ENCODE data around the gene TTC39B.

The TTC39B gene

GRCh38 chr9:15300218-15300617 lies 6.8 kb downstream of the TTC39B start:
- no peak for DNase-seq

- DNase-seq, result no peak
Observed at GRCh38 chr9:15299374-15299939, 7.6 kb downstream of the TTC39B start.

- no peak for DNase-seq
Observed at GRCh38 chr9:15298362-15298761, 8.7 kb downstream of the TTC39B start.

- DNase-seq, result no peak
Observed at GRCh38 chr9:15295761-15296405, 11.1 kb downstream of the TTC39B start.

- no peak for DNase-seq
Observed at GRCh38 chr9:15294604-15295003, 12.4 kb downstream of the TTC39B start.

GRCh38 chr9:15293804-15294316 lies 13.2 kb downstream of the TTC39B start:
- no peak for DNase-seq

GRCh38 chr9:15293084-15293483 lies 13.9 kb downstream of the TTC39B start:
- DNase-seq, result no peak

- no peak for DNase-seq
Observed at GRCh38 chr9:15289603-15290002, 17.4 kb downstream of the TTC39B start.

GRCh38 chr9:15287309-15287708 lies 19.7 kb downstream of the TTC39B start:
- DNase-seq, result no peak

- no peak for DNase-seq
Observed at GRCh38 chr9:15286161-15286821, 20.7 kb downstream of the TTC39B start.

GRCh38 chr9:15282567-15283285 lies 24.3 kb downstream of the TTC39B start:
- DNase-seq, result no peak

- DNase-seq, result no peak
Observed at GRCh38 chr9:15280647-15281046, 26.4 kb downstream of the TTC39B start.

- no peak for DNase-seq
Observed at GRCh38 chr9:15278839-15279238, 28.2 kb downstream of the TTC39B start.

GRCh38 chr9:15278091-15278687 lies 28.8 kb downstream of the TTC39B start:
- no peak for DNase-seq

GRCh38 chr9:15277400-15278090 lies 29.5 kb downstream of the TTC39B start:
- DNase-seq, result no peak

GRCh38 chr9:15276328-15276938 lies 30.6 kb downstream of the TTC39B start:
- no peak for DNase-seq

GRCh38 chr9:15274425-15274824 lies 32.6 kb downstream of the TTC39B start:
- no peak for DNase-seq

- DNase-seq, result no peak
Observed at GRCh38 chr9:15272377-15272928, 34.6 kb downstream of the TTC39B start.

GRCh38 chr9:15271403-15271802 lies 35.6 kb downstream of the TTC39B start:
- no peak for DNase-seq

- DNase-seq, result no peak
Observed at GRCh38 chr9:15268782-15269181, 38.2 kb downstream of the TTC39B start.

GRCh38 chr9:15268317-15268716 lies 38.7 kb downstream of the TTC39B start:
- no peak for DNase-seq

GRCh38 chr9:15264918-15265317 lies 42.1 kb downstream of the TTC39B start:
- DNase-seq, result no peak
